NCI-H82 treated with DMSO at 0.1 percent for 48 hours (cell line): Measurements from ENCODE around the gene PDGFRA.

Source experiments
- DNase-seq: peaks from one replicate; lab custom pipeline; 2025; ENCODE audit not compliant: unreplicated experiment; lab: John Stamatoyannopoulos, UW

The PDGFRA gene

GRCh38 chr4:54228961-54229501 is at the start of gene PDGFRA:
Gene PDGFRA (plus strand): TSS chr4:54229293. CDS start chr4:54258769, 29,476 bp downstream.
- no peak for DNase-seq

GRCh38 chr4:54184581-54184980 is 44.5 kb upstream of the PDGFRA start:
- DNase-seq, result no peak

- DNase-seq, result no peak
These were observed 43.9 kb upstream of the PDGFRA start for GRCh38 chr4:54185044-54185780.

GRCh38 chr4:54185866-54186265 is 43.2 kb upstream of the PDGFRA start:
- no peak for DNase-seq

GRCh38 chr4:54186371-54186770 is 42.7 kb upstream of the PDGFRA start:
- DNase-seq, result no peak

- DNase-seq, result no peak
These were observed 41.9 kb upstream of the PDGFRA start for GRCh38 chr4:54187148-54187547.

GRCh38 chr4:54189140-54189539 is 40.0 kb upstream of the PDGFRA start:
- DNase-seq, result no peak

GRCh38 chr4:54192811-54193210 is 36.3 kb upstream of the PDGFRA start:
- DNase-seq, result no peak

GRCh38 chr4:54197926-54198325 is 31.2 kb upstream of the PDGFRA start:
- DNase-seq, result no peak

GRCh38 chr4:54199919-54200318 is 29.2 kb upstream of the PDGFRA start:
- DNase-seq, result no peak

- DNase-seq, result no peak
These were observed 19.5 kb upstream of the PDGFRA start for GRCh38 chr4:54209617-54210016.

- no peak for DNase-seq
These were observed 16.1 kb upstream of the PDGFRA start for GRCh38 chr4:54213001-54213400.

- DNase-seq, result no peak
These were observed 15.3 kb upstream of the PDGFRA start for GRCh38 chr4:54213761-54214160.

- DNase-seq, result no peak
These were observed 13.6 kb upstream of the PDGFRA start for GRCh38 chr4:54215379-54216077.

- DNase-seq, result peak; percentile 33
These were observed 11.2 kb upstream of the PDGFRA start for GRCh38 chr4:54217642-54218495.

GRCh38 chr4:54218736-54219135 is 10.4 kb upstream of the PDGFRA start:
- no peak for DNase-seq

GRCh38 chr4:54224996-54225597 is 4.0 kb upstream of the PDGFRA start:
- DNase-seq, result no peak

- DNase-seq, result no peak
These were observed 3.3 kb upstream of the PDGFRA start for GRCh38 chr4:54225598-54226403.

- DNase-seq, result no peak
These were observed 2.5 kb upstream of the PDGFRA start for GRCh38 chr4:54226404-54227255.
